22Rv1 (cell line): ENCODE measurements around the gene PTPN11.

Source experiments
- CTCF ChIP-seq: fragments of 450-650 bp; IDR thresholded peaks from 2 replicates; pipeline ENCODE4 v1.5.1; 2017; ENCODE audit warnings: mild to moderate bottlenecking
- ZFX ChIP-seq: fragments of 450-650 bp; IDR thresholded peaks from 2 replicates; pipeline ENCODE4 v1.6.1; 2017; ENCODE audit warnings: antibody characterized with exemption, borderline replicate concordance

DNA sequence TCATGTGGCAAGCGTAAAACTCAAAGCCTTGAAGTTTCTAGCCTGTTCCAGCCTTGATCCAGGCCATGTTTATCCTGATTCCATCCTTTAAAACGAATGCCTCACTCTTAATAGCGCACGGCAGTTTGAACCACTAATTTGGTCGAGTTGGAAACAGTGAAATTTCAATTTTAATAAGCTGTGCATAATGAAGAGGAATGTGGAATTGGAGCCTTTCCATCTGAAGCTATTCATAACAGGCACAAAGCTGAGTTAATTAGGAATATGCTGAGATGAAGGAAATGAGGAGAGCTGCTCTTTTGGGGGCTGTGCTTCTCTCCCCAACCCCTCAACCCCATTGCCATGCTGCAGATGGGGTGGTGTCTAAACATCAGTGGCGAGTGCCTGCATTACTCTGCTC is 70.7 kb downstream of the PTPN11 start:
- TF ChIP-seq CTCF (no peak), ZFX (no peak)
